Left colon (tissue), 2 donors: ENCODE results near the gene TSPAN5. TPM values are rescaled to one million over a fixed set of nuclear protein-coding genes. Genes with fewer than 3 reads are reported as not detected.
A peak's percentile ranks its signal among the peaks of the same experiment; 100 is the strongest.

ENCODE experiments used
- ATAC-seq: fragments of 200-7000 bp; cut with Tn5 transposase; one replicate; pipeline ENCODE4 v1.9.1; 2020; ENCODE audit warnings: mild to moderate bottlenecking, moderate library complexity
- DNase-seq, 2 donors: peaks; one replicate each; pipeline ENCODE4 v3.0.0-alpha.2; 2020
- intact Hi-C, 2 donors: fragments of 100-400 bp; cut with DNase I in 1 of 2; cut with micrococcal nuclease in 1 of 2; formaldehyde crosslinking; loops; one replicate each; pipeline versions ENCODE4 v1.11.2 to v1.14.0; 2022; cut with DNase I, micrococcal nuclease
- total RNA-seq, 2 donors: library from RNA; stranded (reverse); fragmentation: NEBNext Ultra II Directional; extraction: Animal tissue kit (Norgen Biotek cat#: 25700); gene quantifications; one replicate each; pipeline ENCODE4 v1.2.1, GENCODE V29; 2021
- donor health status: DM: no; HTN: no; CAD: no.
- donor health status: DM: yes; HTN: yes; CAD: no.

TSPAN5 gene
- total RNA-seq, 2 donors from 2014 or later = 2.8 to 6.9 TPM

- ATAC-seq (peak; percentile 27), DNase-seq (no peak)
- intact Hi-C loops = no loop called here
Measured at GRCh38 chr4:98571161-98571786, 87.1 kb downstream of the TSPAN5 start.

- intact Hi-C loops = no loop called here
- ATAC-seq = no peak
- no peak for DNase-seq
Measured at GRCh38 chr4:98570151-98570797, 88.1 kb downstream of the TSPAN5 start.

- no peak for ATAC-seq
- DNase-seq = no peak
- intact Hi-C loops = no loop called here
Measured at GRCh38 chr4:98568941-98569663, 89.3 kb downstream of the TSPAN5 start.

GRCh38 chr4:98567611-98568010 is 90.8 kb downstream of the TSPAN5 start:
- intact Hi-C loops = no loop called here
- ATAC-seq (no peak), DNase-seq (no peak)

- ATAC-seq = no peak
- no peak for DNase-seq
- intact Hi-C loops = no loop called here
Measured at GRCh38 chr4:98566361-98567008, 91.9 kb downstream of the TSPAN5 start.

- DNase-seq = no peak
- intact Hi-C loops = no loop called here
- ATAC-seq = no peak
Measured at GRCh38 chr4:98565681-98566301, 92.6 kb downstream of the TSPAN5 start.

GRCh38 chr4:98564852-98565251 is 93.6 kb downstream of the TSPAN5 start:
- intact Hi-C loops = no loop called here
- DNase-seq (no peak), ATAC-seq (no peak)

- intact Hi-C loops = no loop called here
Measured at GRCh38 chr4:98560321-98560720, 98.1 kb downstream of the TSPAN5 start.

GRCh38 chr4:98558471-98559169 is 99.8 kb downstream of the TSPAN5 start:
- no peak for ATAC-seq
- DNase-seq = no peak
- intact Hi-C loops = no loop called here

More at GRCh38 chr4:98560321-98560720, 98.1 kb downstream of the TSPAN5 start:
- DNase-seq = no peak
- ATAC-seq = no peak

GRCh38 chr4:98557194-98557892 is 101.1 kb downstream of the TSPAN5 start:
- intact Hi-C loops = no loop called here
- DNase-seq = peak in 1 of 2 donors; percentile 9
- ATAC-seq = no peak

- intact Hi-C loops = no loop called here
- ATAC-seq = no peak
- no peak for DNase-seq
Measured at GRCh38 chr4:98556451-98556850, 102.0 kb downstream of the TSPAN5 start.

- ATAC-seq (no peak), DNase-seq (no peak)
- intact Hi-C loops = no loop called here
Measured at GRCh38 chr4:98555798-98556445, 102.5 kb downstream of the TSPAN5 start.

GRCh38 chr4:98546910-98547594 is 111.4 kb downstream of the TSPAN5 start:
- ATAC-seq (no peak), DNase-seq (peak in 1 of 2 donors; percentile 7)
- intact Hi-C loops = no loop called here

- no peak for DNase-seq
- no peak for ATAC-seq
- intact Hi-C loops = no loop called here
Measured at GRCh38 chr4:98544818-98545414, 113.5 kb downstream of the TSPAN5 start.

GRCh38 chr4:98544141-98544817 is 114.1 kb downstream of the TSPAN5 start:
- intact Hi-C loops = no loop called here
- ATAC-seq = no peak

GRCh38 chr4:98542011-98542410 is 116.4 kb downstream of the TSPAN5 start:
- DNase-seq (no peak), ATAC-seq (no peak)
- intact Hi-C loops = no loop called here

More at GRCh38 chr4:98544141-98544817, 114.1 kb downstream of the TSPAN5 start:
- DNase-seq = no peak
